HUES64 (cell line): ENCODE results near the gene TGFBR3.

Source experiments
- H3K27ac ChIP-seq: 2 replicates; pipeline ENCODE4 v1.7.0; 2013; ENCODE audit warnings: low read depth, low read length, inconsistent platforms
- H3K27me3 ChIP-seq: 2 replicates; pipeline ENCODE4 v1.6.1; 2013; ENCODE audit warnings: mild to moderate bottlenecking, low read length; ENCODE audit not compliant: insufficient read depth
- H3K36me3 ChIP-seq: 2 replicates; pipeline ENCODE4 v1.6.1; 2013; ENCODE audit warnings: mild to moderate bottlenecking, low read length; ENCODE audit not compliant: insufficient read depth
- H3K4me1 ChIP-seq: 2 replicates; pipeline ENCODE4 v1.6.1; 2013; ENCODE audit warnings: mild to moderate bottlenecking, low read length, moderate library complexity; ENCODE audit not compliant: insufficient read depth
- H3K4me3 ChIP-seq: 2 replicates; pipeline ENCODE4 v1.5.1; 2013; ENCODE audit warnings: mild to moderate bottlenecking, low read length, moderate library complexity
- H3K9ac ChIP-seq: 2 replicates; pipeline ENCODE4 v1.6.1; 2013; ENCODE audit warnings: mild to moderate bottlenecking, low read depth, low read length
- H3K9me3 ChIP-seq: 2 replicates; pipeline ENCODE4 v1.6.1; 2013; ENCODE audit warnings: low read depth, low read length; ENCODE audit not compliant: insufficient read depth
- WGBS: fragments of 150-250, 120-280 bp; methylation state at CpG from one replicate; pipeline ENCODE4 v1.1.7; 2013; ENCODE audit warnings: missing lambda C conversion rate; 5-methylcytosine and 5-hydroxymethylcytosine counted together

TGFBR3 gene

DNA sequence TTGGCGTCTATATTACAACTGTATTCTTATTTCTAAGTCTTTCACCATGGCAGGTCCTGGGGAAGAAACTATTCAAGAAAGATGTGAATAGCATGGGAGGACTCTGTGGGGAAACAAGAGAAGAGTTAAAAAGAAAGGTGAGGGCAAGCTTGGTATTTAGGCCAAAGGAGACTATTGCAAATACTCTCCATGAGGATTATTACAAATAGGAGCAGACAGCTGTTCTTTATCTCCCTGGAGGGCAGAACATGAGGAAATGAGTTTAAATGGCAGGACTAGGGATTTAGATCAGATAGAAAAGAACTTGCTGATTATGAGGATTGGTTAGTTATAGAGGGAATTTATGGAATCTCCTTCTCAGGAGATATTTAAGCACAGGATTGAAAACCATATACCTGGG is 198.5 kb downstream of the TGFBR3 start:
- Histone ChIP-seq H3K27me3 (no peaks in the 10 kb centered on the region), H3K9me3 (no peaks in the 10 kb centered on the region), H3K4me3 (no peak overlapping the region), H3K4me1 (peaks cover 19% of the 10 kb centered on the region), H3K27ac (no peak overlapping the region), H3K36me3 (no peaks in the 10 kb centered on the region), H3K9ac (no peak overlapping the region)
- WGBS: no CpG with 5 or more reads among the region's 1 CpG

GRCh38 chr1:91685994-91686393 is 200.0 kb downstream of the TGFBR3 start:
- H3K4me3 ChIP-seq: no peak overlapping the region
- 93% methylated on average over 3 of the region's 4 CpGs for WGBS
- H3K9ac ChIP-seq: no peak overlapping the region
- no peaks in the 10 kb centered on the region for H3K27me3 ChIP-seq
- peaks cover 25% of the 10 kb centered on the region for H3K4me1 ChIP-seq
- no peaks in the 10 kb centered on the region for H3K36me3 ChIP-seq
- no peak overlapping the region for H3K27ac ChIP-seq
- no peaks in the 10 kb centered on the region for H3K9me3 ChIP-seq

DNA sequence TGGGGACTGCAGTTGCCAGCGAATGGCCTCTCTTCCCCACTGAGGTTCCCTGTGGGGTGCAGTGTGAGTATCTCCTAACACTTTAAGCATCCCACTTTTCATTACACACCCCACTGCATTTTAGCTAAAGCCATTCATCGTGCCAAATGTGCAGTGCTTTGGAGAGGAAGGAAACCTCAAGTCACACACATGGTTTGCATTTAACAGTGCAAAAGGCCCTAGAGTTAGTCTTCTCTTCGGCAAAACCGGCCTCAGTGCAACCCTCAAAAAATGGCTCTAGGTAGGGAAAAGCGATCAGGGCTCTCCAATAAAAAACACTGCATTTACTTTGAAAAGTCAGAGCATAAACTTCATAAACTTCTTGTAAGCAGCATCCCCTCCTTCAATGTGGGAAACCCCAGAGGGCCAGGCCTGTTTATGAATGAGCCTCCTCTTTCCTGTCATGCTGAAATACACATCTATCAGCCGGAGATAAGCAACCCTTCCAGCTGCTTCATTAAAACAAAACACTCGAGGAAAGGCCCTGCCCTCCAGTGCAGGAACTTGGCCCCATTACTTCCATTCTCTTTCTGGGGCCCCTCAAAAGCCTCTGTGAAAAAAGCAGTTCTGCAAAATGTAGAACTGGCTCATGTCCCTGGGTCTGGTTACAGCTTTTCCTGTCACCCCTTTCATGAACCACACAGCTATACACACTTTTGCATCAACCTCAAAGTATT is 201.3 kb downstream of the TGFBR3 start:
- H3K9me3 ChIP-seq: no peaks in the 10 kb centered on the region
- peaks cover 25% of the 10 kb centered on the region for H3K4me1 ChIP-seq
- no peaks in the 10 kb centered on the region for H3K27me3 ChIP-seq
- no peak overlapping the region for H3K4me3 ChIP-seq
- no peak overlapping the region for H3K27ac ChIP-seq
- WGBS: 79% methylated on average over 7 of the region's 7 CpGs
- no peaks in the 10 kb centered on the region for H3K36me3 ChIP-seq
- H3K9ac ChIP-seq: no peak overlapping the region

GRCh38 chr1:91683598-91683951 is 202.4 kb downstream of the TGFBR3 start:
- Histone ChIP-seq H3K27me3 (no peaks in the 10 kb centered on the region), H3K27ac (no peak overlapping the region), H3K9me3 (no peaks in the 10 kb centered on the region), H3K4me1 (peaks cover 22% of the 10 kb centered on the region), H3K9ac (no peak overlapping the region), H3K36me3 (no peaks in the 10 kb centered on the region), H3K4me3 (no peak overlapping the region)
- WGBS: 37% methylated on average over 10 of the region's 10 CpGs

DNA sequence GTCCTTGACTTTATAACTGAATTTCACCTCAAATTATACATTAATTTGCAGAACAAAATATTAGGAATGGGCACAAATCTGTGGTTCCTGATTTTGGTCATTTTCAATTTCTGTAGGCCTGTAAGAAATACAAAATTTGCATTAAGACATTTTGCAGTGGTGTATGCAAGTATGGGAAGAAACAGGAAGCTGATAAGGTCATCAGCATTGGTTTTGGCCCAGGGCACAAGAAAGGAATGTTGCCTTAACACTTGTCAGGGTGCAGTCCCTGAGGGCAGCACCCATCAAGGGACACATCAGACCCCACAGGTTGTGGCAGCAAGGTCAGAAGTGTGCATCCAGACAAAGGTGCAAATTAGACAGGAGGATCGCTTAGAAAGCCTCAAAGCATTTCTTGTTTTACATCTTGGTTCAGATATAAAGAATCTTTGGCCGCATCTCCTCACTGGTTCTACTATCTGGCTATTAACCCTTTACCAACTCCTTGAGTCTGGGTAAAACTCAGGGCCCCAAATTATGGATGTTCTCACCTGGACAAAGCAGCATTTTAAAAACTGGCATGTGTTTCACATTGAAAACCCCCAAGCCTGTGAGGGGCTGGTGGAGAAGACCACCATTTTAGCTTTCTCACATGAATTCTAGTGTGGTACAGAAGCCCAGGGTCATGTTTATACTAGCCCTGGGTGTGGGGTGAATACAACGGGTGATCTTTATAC is 202.9 kb downstream of the TGFBR3 start:
- no peak overlapping the region for H3K9ac ChIP-seq
- no peak overlapping the region for H3K27ac ChIP-seq
- WGBS: 74% methylated on average over 3 of the region's 3 CpGs
- peaks cover 22% of the 10 kb centered on the region for H3K4me1 ChIP-seq
- no peak overlapping the region for H3K4me3 ChIP-seq
- no peaks in the 10 kb centered on the region for H3K9me3 ChIP-seq
- no peaks in the 10 kb centered on the region for H3K36me3 ChIP-seq
- no peaks in the 10 kb centered on the region for H3K27me3 ChIP-seq

- Histone ChIP-seq H3K36me3 (no peaks in the 10 kb centered on the region), H3K4me1 (peaks cover 17% of the 10 kb centered on the region), H3K9me3 (no peaks in the 10 kb centered on the region), H3K27ac (no peak overlapping the region), H3K27me3 (no peaks in the 10 kb centered on the region), H3K9ac (no peak overlapping the region), H3K4me3 (no peak overlapping the region)
- 98% methylated on average over 4 of the region's 4 CpGs for WGBS
Observed at GRCh38 chr1:91680556-91681155, 205.3 kb downstream of the TGFBR3 start.

GRCh38 chr1:91679446-91679845 is 206.5 kb downstream of the TGFBR3 start:
- WGBS: 93% methylated on average over 4 of the region's 4 CpGs
- Histone ChIP-seq H3K9me3 (no peaks in the 10 kb centered on the region), H3K4me1 (peaks cover 17% of the 10 kb centered on the region), H3K27me3 (no peaks in the 10 kb centered on the region), H3K4me3 (no peak overlapping the region), H3K36me3 (no peaks in the 10 kb centered on the region), H3K9ac (no peak overlapping the region), H3K27ac (no peak overlapping the region)

- 100% methylated on average over 2 of the region's 2 CpGs for WGBS
- Histone ChIP-seq H3K4me3 (no peak overlapping the region), H3K27me3 (no peaks in the 10 kb centered on the region), H3K27ac (no peak overlapping the region), H3K4me1 (peaks cover 4% of the 10 kb centered on the region; the same call in 1 of the 2 replicates), H3K9ac (no peak overlapping the region), H3K9me3 (no peaks in the 10 kb centered on the region), H3K36me3 (no peaks in the 10 kb centered on the region)
Observed at GRCh38 chr1:91676030-91676429, 209.9 kb downstream of the TGFBR3 start.

GRCh38 chr1:91674107-91674506 is 211.8 kb downstream of the TGFBR3 start:
- WGBS: 95% methylated on average over 2 of the region's 2 CpGs
- Histone ChIP-seq H3K9me3 (no peaks in the 10 kb centered on the region), H3K36me3 (no peaks in the 10 kb centered on the region)

DNA sequence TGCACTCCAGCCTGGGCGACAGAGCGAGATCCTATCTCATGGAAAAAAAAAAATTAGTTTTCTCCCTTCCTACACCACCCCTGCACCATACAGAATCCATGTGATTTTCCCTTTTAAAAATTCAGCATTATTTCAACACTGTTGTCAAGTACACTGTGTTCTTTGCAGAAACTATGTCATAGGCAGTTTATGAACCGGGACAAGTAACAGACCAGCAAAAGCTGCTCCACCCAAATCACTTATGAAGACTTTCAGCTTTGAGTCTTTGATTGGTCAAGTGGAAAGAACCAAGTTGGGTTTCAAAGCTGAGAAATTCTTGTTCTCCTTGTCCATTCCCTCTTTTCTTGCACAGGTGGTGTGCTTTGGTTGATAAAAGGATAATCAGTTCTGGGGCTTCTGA is 212.3 kb downstream of the TGFBR3 start:
- Histone ChIP-seq H3K27me3 (no peaks in the 10 kb centered on the region), H3K9ac (no peak overlapping the region), H3K27ac (no peak overlapping the region), H3K4me3 (no peak overlapping the region), H3K9me3 (no peaks in the 10 kb centered on the region), H3K36me3 (no peaks in the 10 kb centered on the region), H3K4me1 (no peaks in the 10 kb centered on the region)
- 80% methylated on average over 3 of the region's 3 CpGs for WGBS

More at GRCh38 chr1:91674107-91674506, 211.8 kb downstream of the TGFBR3 start:
- Histone ChIP-seq H3K9ac (no peak overlapping the region), H3K4me1 (no peaks in the 10 kb centered on the region), H3K27ac (no peak overlapping the region), H3K4me3 (no peak overlapping the region), H3K27me3 (no peaks in the 10 kb centered on the region)

DNA sequence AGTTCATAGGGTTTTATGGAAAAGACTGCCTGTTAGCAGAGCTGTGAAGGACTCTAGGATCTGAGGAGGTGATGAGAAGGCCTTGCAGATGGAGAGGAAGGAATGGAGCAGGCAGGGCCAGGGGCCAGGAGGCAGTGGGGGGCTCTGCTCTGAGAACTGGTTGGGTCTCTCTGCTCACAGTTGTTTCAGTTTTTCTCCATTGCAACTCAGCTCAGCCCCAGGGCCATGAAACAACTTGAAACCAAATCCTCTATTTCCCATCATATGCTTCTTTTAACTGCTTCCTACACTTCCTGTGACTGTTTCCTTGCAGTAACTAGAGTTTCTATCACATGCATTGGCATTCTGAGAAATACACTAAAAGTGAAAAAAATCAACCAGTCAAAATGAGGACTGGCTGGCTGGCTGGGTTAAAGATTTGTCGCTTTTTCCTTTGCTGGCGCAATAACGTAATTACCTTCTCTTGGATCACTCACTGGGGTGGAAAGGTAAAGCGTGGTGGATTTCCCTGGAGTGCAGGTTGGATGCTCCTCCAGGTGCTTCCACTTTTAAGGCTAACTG is 213.3 kb downstream of the TGFBR3 start:
- Histone ChIP-seq H3K9me3 (no peaks in the 10 kb centered on the region), H3K4me1 (no peaks in the 10 kb centered on the region), H3K27me3 (no peaks in the 10 kb centered on the region), H3K36me3 (no peaks in the 10 kb centered on the region), H3K4me3 (no peak overlapping the region), H3K9ac (no peak overlapping the region), H3K27ac (no peak overlapping the region)
- 97% methylated on average over 4 of the region's 4 CpGs for WGBS
